GM12878 (cell line): ENCODE measurements around the gene RBKS. TPM values are rescaled to one million over a fixed set of nuclear protein-coding genes. Genes with fewer than 3 reads are reported as not detected.

ENCODE experiments used
- ATAC-seq: fragments of 200-7000 bp; cut with Tn5 transposase; 3 replicates; pipeline ENCODE4 v1.9.1; 2020; ENCODE audit warnings: mild to moderate bottlenecking, moderate library complexity
- BruUV-seq: library from RNA; stranded (reverse); fragments of 400-500 nt; replicated peaks from 2 replicates; lab custom pipeline; 2021; lab: Mats Ljungman, UMichigan
- CTCF ChIA-PET: fragments of 300-600 bp; sonication (Branson Sonifier 250); formaldehyde crosslinking; extraction: SDS; loops from one replicate; lab custom pipeline; 2021; ENCODE audit warnings: inconsistent platforms; lab: Yijun Ruan, JAX
- POLR2A ChIA-PET: fragments of 350-600 bp; formaldehyde crosslinking; extraction: SDS; loops from one replicate; lab custom pipeline; 2021; ENCODE audit warnings: inconsistent platforms; lab: Charles Lee
- RAD21 ChIA-PET: fragments of 300-600 bp; sonication (Branson Sonifier 250); formaldehyde crosslinking; loops from one replicate; lab custom pipeline; 2023; ENCODE audit warnings: antibody characterized with exemption; ENCODE audit not compliant: unreplicated experiment; lab: Charles Lee
- SMC1A ChIA-PET: fragments of 300-600 bp; sonication (Branson Sonifier 250); formaldehyde crosslinking; loops from one replicate; lab custom pipeline; 2023; ENCODE audit not compliant: unreplicated experiment, uncharacterized antibody; lab: Charles Lee
- DNase-seq: peaks from one replicate; pipeline ENCODE4 v3.0.0-alpha.2; 2011; ENCODE audit warnings: low read depth, low spot score
- FAIRE-seq: peaks from 3 replicates; lab custom pipeline; 2011; peaks lifted over from hg19 to GRCh38; lab: Jason Lieb, UNC
- H2AFZ ChIP-seq: 2 replicates; pipeline ENCODE4 v1.6.0; 2011; ENCODE audit warnings: low read depth, low read length, control low read depth; ENCODE audit not compliant: control insufficient read depth
- H3K27ac ChIP-seq: 2 replicates; pipeline ENCODE4 v1.5.1; 2011; ENCODE audit warnings: control low read depth; ENCODE audit not compliant: control insufficient read depth, insufficient read depth
- H3K27me3 ChIP-seq, 2 experiments: replicated peaks in 1 of 2; 2 replicates each; pipeline versions ENCODE4 v1.6.0 to v1.6.1; 2011; ENCODE audit warnings: low read length in 1 of 2; ENCODE audit not compliant: control insufficient read depth in 2 of 2, insufficient read depth in 2 of 2
- H3K36me3 ChIP-seq, 2 experiments: 2 replicates each; pipeline ENCODE4 v1.5.1; 2011; ENCODE audit warnings: low read length in 1 of 2; ENCODE audit not compliant: control insufficient read depth in 2 of 2, insufficient read depth in 2 of 2
- H3K4me1 ChIP-seq: 2 replicates; pipeline ENCODE4 v1.6.1; 2011; ENCODE audit warnings: mild to moderate bottlenecking, low read length, moderate library complexity, mixed read lengths; ENCODE audit not compliant: control insufficient read depth, insufficient read depth
- H3K4me2 ChIP-seq: 2 replicates; pipeline ENCODE4 v1.6.0; 2011; ENCODE audit warnings: control low read depth; ENCODE audit not compliant: control insufficient read depth, insufficient read depth
- H3K4me3 ChIP-seq: fragments of 200-600 bp; sonication (generic); 2 replicates; pipeline ENCODE4 v1.5.1; 2016
- H3K79me2 ChIP-seq: 2 replicates; pipeline ENCODE4 v1.6.0; 2011; ENCODE audit warnings: low read length; ENCODE audit not compliant: control insufficient read depth, insufficient read depth
- H3K9ac ChIP-seq: 2 replicates; pipeline ENCODE4 v1.8.0; 2011; ENCODE audit warnings: low read length, control low read depth, mixed read lengths; ENCODE audit not compliant: control insufficient read depth, insufficient read depth
- H3K9me3 ChIP-seq: replicated peaks from 3 replicates; pipeline ENCODE4 v1.5.1; 2011; ENCODE audit warnings: mild to moderate bottlenecking, low read length; ENCODE audit not compliant: control insufficient read depth, insufficient read depth
- H4K20me1 ChIP-seq: 2 replicates; pipeline ENCODE4 v1.6.0; 2011; ENCODE audit not compliant: control insufficient read depth, insufficient read depth
- BCL11A ChIP-seq: IDR thresholded peaks from 2 replicates; pipeline ENCODE4 v1.6.1; 2011; ENCODE audit warnings: low read depth, low read length
- CBX3 ChIP-seq: fragments of 200-600 bp; sonication (generic); IDR thresholded peaks from 2 replicates; pipeline ENCODE4 v1.6.1; 2016; ENCODE audit warnings: low read depth, borderline replicate concordance
- KDM1A ChIP-seq: fragments of 200-600 bp; sonication (generic); IDR thresholded peaks from 2 replicates; pipeline ENCODE4 v1.6.1; 2016; ENCODE audit warnings: borderline replicate concordance
- LARP7 ChIP-seq: fragments of 450-650 bp; IDR thresholded peaks from 2 replicates; pipeline ENCODE4 v1.6.1; 2017; ENCODE audit warnings: mild to moderate bottlenecking
- MYC ChIP-seq: IDR thresholded peaks from 2 replicates; pipeline ENCODE4 v1.6.1; 2011; ENCODE audit warnings: mild to moderate bottlenecking, low read length, moderate library complexity, inconsistent platforms; ENCODE audit not compliant: insufficient read depth, insufficient replicate concordance, insufficient read length, severe bottlenecking
- PML ChIP-seq: IDR thresholded peaks from 2 replicates; pipeline ENCODE4 v1.6.1; 2012; ENCODE audit warnings: low read length, inconsistent platforms
- RAD51 ChIP-seq: fragments of 450-650 bp; IDR thresholded peaks from 2 replicates; pipeline ENCODE4 v1.6.1; 2016; ENCODE audit warnings: moderate library complexity, mild to moderate bottlenecking, inconsistent platforms
- SMAD5 ChIP-seq: IDR thresholded peaks from 2 replicates; pipeline ENCODE4 v1.6.1; 2016; ENCODE audit warnings: antibody characterized with exemption, low read depth
- SP1 ChIP-seq: IDR thresholded peaks from one replicate; pipeline ENCODE4 v1.6.1; 2011; ENCODE audit warnings: low read depth, low read length
- ZNF217 ChIP-seq: fragments of 450-650 bp; IDR thresholded peaks from 2 replicates; pipeline ENCODE4 v1.6.1; 2017; ENCODE audit warnings: antibody characterized with exemption, mild to moderate bottlenecking
- ZNF687 ChIP-seq: fragments of 450-650 bp; IDR thresholded peaks from 2 replicates; pipeline ENCODE4 v1.6.1; 2017; ENCODE audit warnings: mild to moderate bottlenecking, moderate library complexity
- WGBS: methylation state at CpG from one replicate; pipeline ENCODE4 v1.1.6; 2016; ENCODE audit warnings: low lambda C conversion rate; ENCODE audit not compliant: insufficient replicate concordance, insufficient coverage; ENCODE audit errors: missing lambda C conversion rate; 5-methylcytosine and 5-hydroxymethylcytosine counted together
- in situ Hi-C: fragments of 300-500 bp; cut with MboI; formaldehyde crosslinking; loops from 9 replicates; pipeline ENCODE4 v1.14.3; 2018; ENCODE audit warnings: mixed read lengths
- intact Hi-C: fragments of 100-400 bp; cut with micrococcal nuclease; formaldehyde crosslinking; loops from one replicate; pipeline ENCODE4 v1.14.2; 2022; ENCODE audit not compliant: unreplicated experiment
- polyA plus RNA-seq, 11 experiments: library from polyadenylated mRNA; depleted of rRNA in 4 of 11; unstranded in 6 of 11; stranded (reverse) in 5 of 11; fragments of >200 nt; fragmentation: Nextera tagmentation in 4 of 11; fragmentation: Illumina TruSeq in 1 of 11; extraction: Ambion mirVana in 4 of 11; extraction: Trizol in 1 of 11; gene quantifications; 1 replicate in 1 of 11; 2 replicates in 10 of 11; pipeline versions ENCODE4 v1.2.1 to v1.2.3, GENCODE V29; 2011 to 2016; ENCODE audit warnings: inconsistent platforms in 2 of 11, missing spikeins in 2 of 11, low read depth in 1 of 11
- total RNA-seq, 4 experiments: library from RNA; depleted of rRNA in 3 of 4; stranded (reverse); fragments of >200 nt in 3 of 4; fragmentation: Illumina TruSeq in 1 of 4; extraction: Trizol in 1 of 4; gene quantifications; 2 replicates each; pipeline versions ENCODE4 v1.2.1 to v1.2.3, GENCODE V29; 2013 to 2021
- TF ChIP-seq, protein P1 (sequence below): fragments of 450-650 bp; IDR thresholded peaks from 2 replicates; pipeline ENCODE4 v1.6.1; 2018; ENCODE audit warnings: mild to moderate bottlenecking, low read depth, moderate library complexity; ENCODE audit not compliant: partially characterized antibody
- TF ChIP-seq, protein P2 (sequence below): IDR thresholded peaks from 2 replicates; pipeline ENCODE4 v1.6.1; 2012; ENCODE audit warnings: low read depth, low read length, improper control_type of control experiment

The RBKS gene
- total and polyA plus RNA-seq, 10 of the 15 experiments (the other 5 are each of a cell fraction or from before 2014, with no cell fraction given) = 0.39 to 1.8 (median 1.0) TPM

- Histone ChIP-seq H2AFZ (no peak overlapping the region), H3K4me1 (no peaks in the 10 kb centered on the region), H3K79me2 (no peaks in the 10 kb centered on the region), H3K4me2 (no peak overlapping the region), H3K9ac (no peak overlapping the region), H3K9me3 (no peaks in the 10 kb centered on the region), H3K36me3 (no peaks in the 10 kb centered on the region), H3K27me3 (no peaks in the 10 kb centered on the region), H3K27ac (no peak overlapping the region), H4K20me1 (no peaks in the 10 kb centered on the region), H3K4me3 (no peak overlapping the region)
- no peak for DNase-seq
- ChIA-PET SMC1A (no interaction called here), CTCF (no interaction called here), POLR2A (no interaction called here), RAD21 (no interaction called here)
- no TSS peak for BruUV-seq
- WGBS = 89% methylated on average over 6 of the region's 6 CpGs
- FAIRE-seq = no peak
- in situ Hi-C loops = no loop called here
- ATAC-seq = no peak
- intact Hi-C loops = no loop called here
- no peak for TF ChIP-seq SMAD5
- no peak for TF ChIP-seq RAD51
- TF ChIP-seq, protein P1, sequence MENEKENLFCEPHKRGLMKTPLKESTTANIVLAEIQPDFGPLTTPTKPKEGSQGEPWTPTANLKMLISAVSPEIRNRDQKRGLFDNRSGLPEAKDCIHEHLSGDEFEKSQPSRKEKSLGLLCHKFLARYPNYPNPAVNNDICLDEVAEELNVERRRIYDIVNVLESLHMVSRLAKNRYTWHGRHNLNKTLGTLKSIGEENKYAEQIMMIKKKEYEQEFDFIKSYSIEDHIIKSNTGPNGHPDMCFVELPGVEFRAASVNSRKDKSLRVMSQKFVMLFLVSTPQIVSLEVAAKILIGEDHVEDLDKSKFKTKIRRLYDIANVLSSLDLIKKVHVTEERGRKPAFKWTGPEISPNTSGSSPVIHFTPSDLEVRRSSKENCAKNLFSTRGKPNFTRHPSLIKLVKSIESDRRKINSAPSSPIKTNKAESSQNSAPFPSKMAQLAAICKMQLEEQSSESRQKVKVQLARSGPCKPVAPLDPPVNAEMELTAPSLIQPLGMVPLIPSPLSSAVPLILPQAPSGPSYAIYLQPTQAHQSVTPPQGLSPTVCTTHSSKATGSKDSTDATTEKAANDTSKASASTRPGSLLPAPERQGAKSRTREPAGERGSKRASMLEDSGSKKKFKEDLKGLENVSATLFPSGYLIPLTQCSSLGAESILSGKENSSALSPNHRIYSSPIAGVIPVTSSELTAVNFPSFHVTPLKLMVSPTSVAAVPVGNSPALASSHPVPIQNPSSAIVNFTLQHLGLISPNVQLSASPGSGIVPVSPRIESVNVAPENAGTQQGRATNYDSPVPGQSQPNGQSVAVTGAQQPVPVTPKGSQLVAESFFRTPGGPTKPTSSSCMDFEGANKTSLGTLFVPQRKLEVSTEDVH = no peak
- TF ChIP-seq, protein P2, sequence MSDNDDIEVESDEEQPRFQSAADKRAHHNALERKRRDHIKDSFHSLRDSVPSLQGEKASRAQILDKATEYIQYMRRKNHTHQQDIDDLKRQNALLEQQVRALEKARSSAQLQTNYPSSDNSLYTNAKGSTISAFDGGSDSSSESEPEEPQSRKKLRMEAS = no peak
- TF ChIP-seq KDM1A = no peak
Observed at GRCh38 chr2:27802547-27802946, 87.6 kb downstream of the RBKS start.

DNA sequence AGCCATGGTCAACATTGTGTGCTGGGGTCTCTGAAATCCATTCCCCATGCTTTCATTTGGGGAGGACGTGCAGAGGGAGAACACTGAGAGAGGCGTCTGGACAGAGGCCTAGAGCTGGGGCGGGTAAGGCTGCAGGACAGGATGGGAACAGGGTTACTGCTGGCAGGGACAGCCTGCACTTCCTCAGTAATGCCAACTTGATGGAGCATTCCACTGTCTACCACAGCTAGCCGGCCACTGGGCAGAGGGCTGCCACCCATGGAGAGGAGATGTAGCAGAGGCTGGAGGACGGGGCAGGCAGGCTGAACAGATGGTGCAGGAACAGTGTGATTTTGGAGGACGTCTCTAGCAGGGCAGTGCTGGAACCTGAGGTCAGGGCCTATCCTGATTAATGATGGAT, 89.3 kb downstream of the RBKS start:
- Histone ChIP-seq H3K9me3 (no peaks in the 10 kb centered on the region), H3K4me1 (no peaks in the 10 kb centered on the region), H4K20me1 (no peaks in the 10 kb centered on the region), H3K27me3 (no peaks in the 10 kb centered on the region), H3K79me2 (no peaks in the 10 kb centered on the region), H3K27ac (no peak overlapping the region), H3K36me3 (no peaks in the 10 kb centered on the region), H3K9ac (no peak overlapping the region), H2AFZ (no peak overlapping the region), H3K4me2 (no peak overlapping the region), H3K4me3 (no peak overlapping the region)
- SMC1A ChIA-PET = no interaction called here
- POLR2A ChIA-PET = no interaction called here
- intact Hi-C loops (no loop called here), in situ Hi-C loops (no loop called here)
- 46% methylated on average over 6 of the region's 6 CpGs for WGBS
- FAIRE-seq (no peak), ATAC-seq (no peak), DNase-seq (no peak)
- no TSS peak for BruUV-seq
- CTCF ChIA-PET = no interaction called here
- RAD21 ChIA-PET = no interaction called here
- TF ChIP-seq SP1 (no peak), LARP7 (no peak), BCL11A (no peak), ZNF687 (no peak), MYC (no peak), CBX3 (no peak), ZNF217 (no peak), PML (no peak)
